Hepatocyte (in vitro differentiated cells): ENCODE data around the gene MIEN1.

Experiments used
- EZH2 ChIP-seq: fragments of 200-600 bp; sonication (generic); IDR thresholded peaks from 2 replicates; pipeline ENCODE4 v1.6.1; 2016; ENCODE audit warnings: antibody characterized with exemption, mild to moderate bottlenecking, borderline replicate concordance
- TF ChIP-seq, protein P1 (sequence below): fragments of 200-600 bp; sonication (generic); IDR thresholded peaks from 2 replicates; pipeline ENCODE4 v1.5.1; 2016; ENCODE audit warnings: antibody characterized with exemption, mild to moderate bottlenecking; ENCODE audit not compliant: poor library complexity

DNA sequence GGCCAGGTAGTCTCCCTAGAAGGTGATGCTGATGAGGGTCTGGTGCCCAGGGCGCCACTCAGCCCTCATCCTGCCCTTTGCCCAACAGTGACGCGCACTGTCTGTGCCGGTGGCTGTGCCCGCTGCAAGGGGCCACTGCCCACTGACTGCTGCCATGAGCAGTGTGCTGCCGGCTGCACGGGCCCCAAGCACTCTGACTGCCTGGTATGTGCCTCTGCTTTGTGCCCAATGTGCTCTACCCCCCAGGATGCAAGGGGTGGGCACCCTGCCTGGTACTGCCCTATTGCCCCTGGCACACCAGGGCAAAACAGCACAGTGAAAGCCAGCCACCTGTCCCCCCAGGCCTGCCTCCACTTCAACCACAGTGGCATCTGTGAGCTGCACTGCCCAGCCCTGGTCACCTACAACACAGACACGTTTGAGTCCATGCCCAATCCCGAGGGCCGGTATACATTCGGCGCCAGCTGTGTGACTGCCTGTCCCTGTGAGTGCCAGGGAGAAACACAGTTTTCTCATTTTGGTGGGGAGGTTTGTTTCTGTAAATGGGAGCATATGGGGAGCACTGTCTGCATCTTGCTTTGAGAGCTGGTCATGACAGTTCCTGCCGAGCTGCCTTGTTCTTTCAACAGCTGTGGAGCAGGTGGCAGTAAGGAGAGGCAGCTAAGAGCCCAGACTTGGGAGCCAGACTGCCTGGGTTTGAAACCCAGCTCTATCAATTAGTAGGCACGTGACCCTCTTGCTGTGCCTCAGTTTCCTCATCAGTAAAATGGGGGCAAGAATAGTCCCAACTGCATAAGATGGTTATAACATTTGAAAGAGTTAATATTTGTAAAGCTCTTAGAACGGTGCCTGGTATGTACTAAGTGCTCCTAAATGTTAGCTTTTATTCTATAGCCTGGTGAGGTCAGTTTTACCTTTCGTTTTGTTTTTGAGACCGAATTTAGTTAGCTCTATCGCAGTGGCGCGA, 20.1 kb downstream of the MIEN1 start:
- TF ChIP-seq, protein P1, sequence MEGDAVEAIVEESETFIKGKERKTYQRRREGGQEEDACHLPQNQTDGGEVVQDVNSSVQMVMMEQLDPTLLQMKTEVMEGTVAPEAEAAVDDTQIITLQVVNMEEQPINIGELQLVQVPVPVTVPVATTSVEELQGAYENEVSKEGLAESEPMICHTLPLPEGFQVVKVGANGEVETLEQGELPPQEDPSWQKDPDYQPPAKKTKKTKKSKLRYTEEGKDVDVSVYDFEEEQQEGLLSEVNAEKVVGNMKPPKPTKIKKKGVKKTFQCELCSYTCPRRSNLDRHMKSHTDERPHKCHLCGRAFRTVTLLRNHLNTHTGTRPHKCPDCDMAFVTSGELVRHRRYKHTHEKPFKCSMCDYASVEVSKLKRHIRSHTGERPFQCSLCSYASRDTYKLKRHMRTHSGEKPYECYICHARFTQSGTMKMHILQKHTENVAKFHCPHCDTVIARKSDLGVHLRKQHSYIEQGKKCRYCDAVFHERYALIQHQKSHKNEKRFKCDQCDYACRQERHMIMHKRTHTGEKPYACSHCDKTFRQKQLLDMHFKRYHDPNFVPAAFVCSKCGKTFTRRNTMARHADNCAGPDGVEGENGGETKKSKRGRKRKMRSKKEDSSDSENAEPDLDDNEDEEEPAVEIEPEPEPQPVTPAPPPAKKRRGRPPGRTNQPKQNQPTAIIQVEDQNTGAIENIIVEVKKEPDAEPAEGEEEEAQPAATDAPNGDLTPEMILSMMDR: no peak
- no peak for TF ChIP-seq EZH2
